Measurements from ENCODE around the gene MSANTD2.
A peak's percentile ranks its signal among the peaks of the same experiment; 100 is the strongest.

The MSANTD2 gene

DNA sequence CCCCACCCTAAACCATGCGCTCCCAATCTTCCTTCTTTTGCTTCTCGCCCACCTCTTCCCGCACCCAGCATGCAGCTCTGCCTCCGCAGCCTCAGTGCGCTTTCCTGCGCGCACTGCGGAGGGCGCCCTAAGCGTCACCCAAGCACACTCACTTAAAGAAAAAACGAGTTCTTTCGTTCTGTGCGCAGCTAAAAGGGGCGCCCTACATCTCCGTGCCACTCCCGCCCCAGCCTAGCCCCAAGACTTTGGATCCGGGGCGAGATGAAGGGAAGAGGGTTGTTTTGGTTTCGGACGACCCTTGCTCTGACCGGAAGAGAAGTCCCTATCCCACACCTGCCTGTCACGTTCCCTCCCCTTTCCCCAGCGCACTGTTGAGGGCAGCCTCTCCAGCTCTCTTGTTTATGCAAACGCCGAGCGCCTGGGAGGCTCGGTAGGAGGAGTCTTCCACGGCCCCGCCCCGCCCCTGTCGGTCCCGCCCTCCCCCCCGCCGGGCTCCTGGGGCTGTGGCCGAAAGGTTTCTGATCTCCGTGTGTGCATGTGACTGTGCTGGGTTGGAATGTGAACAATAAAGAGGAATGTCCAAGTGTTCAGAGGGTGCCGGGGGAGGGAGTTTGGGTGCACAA lies 53.5 kb downstream of the MSANTD2 start:
- Mint-ChIP-seq H3K27me3 (ENCODE audit: low read depth) (peaks cover 28% of the 10 kb centered on the region), H3K36me3 (ENCODE audit: low read depth) (peaks cover 1% of the 10 kb centered on the region), H3K4me3 (peak overlapping the region; percentile 97), H3K4me1 (ENCODE audit: low read depth) (peaks cover 16% of the 10 kb centered on the region), H3K27ac (peak overlapping the region; percentile 94), H3K9me3 (no peaks in the 10 kb centered on the region)

DNA sequence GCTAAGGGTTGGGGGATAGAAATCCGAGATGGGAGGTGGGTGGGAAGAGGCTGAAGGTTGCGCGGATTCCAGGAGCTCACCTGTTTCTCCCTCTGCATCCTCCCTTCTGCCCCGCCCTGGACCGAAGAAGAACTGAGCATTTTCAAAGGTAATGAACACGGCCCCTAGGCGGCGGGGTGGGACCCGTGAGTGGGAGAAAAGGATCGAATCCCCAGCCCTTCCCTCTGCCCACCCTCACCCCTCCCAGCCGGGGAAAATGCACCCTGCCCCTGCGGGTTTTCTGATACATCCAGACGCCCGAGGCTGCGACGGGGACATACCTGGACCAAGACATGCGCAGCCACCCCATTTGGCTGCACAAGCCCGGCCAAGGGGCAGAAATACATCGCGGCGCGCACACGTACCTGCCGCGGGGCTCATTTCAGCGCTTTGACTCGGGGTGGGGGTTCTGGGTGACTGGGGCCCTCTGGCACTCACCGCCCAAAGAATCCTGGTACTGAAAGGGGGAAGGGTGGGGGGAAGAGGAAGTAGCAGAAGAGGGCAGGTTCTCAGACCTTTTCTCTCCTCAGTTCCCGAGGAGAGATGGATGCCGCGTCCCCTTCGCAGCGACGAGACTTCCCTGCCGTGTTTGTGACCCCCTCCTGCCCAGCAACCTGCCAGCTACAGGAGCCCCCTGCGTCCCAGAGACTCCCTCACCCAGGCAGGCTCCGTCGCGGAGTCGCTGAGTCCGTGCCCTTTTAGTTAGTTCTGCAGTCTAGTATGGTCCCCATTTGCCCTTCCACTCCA lies 54.2 kb downstream of the MSANTD2 start:
- Mint-ChIP-seq H3K27me3 (ENCODE audit: low read depth) (peaks cover 35% of the 10 kb centered on the region), H3K36me3 (ENCODE audit: low read depth) (peaks cover 1% of the 10 kb centered on the region), H3K4me3 (peak overlapping the region; percentile 97), H3K9me3 (no peaks in the 10 kb centered on the region), H3K4me1 (ENCODE audit: low read depth) (peaks cover 16% of the 10 kb centered on the region), H3K27ac (peak overlapping the region; percentile 94)

DNA sequence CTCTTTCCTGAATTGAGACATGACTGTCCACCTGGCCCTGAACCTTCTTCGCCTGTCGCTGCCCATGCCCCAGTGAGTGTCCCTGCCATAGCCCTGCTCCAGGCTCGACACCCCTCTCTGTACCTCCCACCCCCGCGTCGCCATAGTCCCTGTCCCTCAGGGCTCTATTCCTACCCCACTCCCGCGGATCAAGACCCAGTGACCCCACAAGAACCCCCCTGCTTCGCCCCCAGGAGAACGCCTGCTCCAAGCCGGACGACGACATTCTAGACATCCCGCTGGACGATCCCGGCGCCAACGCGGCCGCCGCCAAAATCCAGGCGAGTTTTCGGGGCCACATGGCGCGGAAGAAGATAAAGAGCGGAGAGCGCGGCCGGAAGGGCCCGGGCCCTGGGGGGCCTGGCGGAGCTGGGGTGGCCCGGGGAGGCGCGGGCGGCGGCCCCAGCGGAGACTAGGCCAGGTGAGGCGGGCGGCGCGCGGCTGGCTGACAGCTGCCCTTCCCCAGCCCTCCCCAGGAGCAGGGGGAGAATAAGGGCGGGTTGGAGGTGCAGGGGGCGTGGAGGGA lies 54.9 kb downstream of the MSANTD2 start:
- H3K27ac Mint-ChIP-seq: no peak overlapping the region
- H3K4me1 Mint-ChIP-seq (ENCODE audit: low read depth): peaks cover 22% of the 10 kb centered on the region
- no peaks in the 10 kb centered on the region for H3K9me3 Mint-ChIP-seq
- H3K27me3 Mint-ChIP-seq (ENCODE audit: low read depth): peaks cover 42% of the 10 kb centered on the region
- peak overlapping the region; percentile 58 for H3K4me3 Mint-ChIP-seq
- H3K36me3 Mint-ChIP-seq (ENCODE audit: low read depth): peaks cover 1% of the 10 kb centered on the region

DNA sequence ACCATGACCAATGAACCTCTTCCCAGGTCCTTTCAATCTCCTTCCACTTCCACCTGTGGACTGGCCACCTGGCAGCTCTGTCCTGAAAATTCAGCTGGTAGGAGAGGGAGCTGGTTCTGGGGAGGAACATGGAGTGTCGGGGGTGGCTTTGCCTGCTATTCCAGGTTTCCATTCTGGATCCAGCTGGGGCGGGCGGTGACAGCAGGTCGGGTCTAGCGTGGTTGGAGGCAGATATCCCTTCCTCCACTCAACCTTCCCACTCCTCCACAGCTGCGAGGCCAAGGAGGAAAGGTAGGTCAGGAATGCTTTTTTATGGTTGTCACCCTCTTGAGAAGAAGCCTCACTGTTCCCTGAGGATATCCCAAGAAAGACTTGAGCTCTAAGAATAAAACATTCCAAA lies 57.2 kb downstream of the MSANTD2 start:
- no peaks in the 10 kb centered on the region for H3K9me3 Mint-ChIP-seq
- peaks cover 58% of the 10 kb centered on the region for H3K27me3 Mint-ChIP-seq (ENCODE audit: low read depth)
- H3K4me1 Mint-ChIP-seq (ENCODE audit: low read depth): peaks cover 28% of the 10 kb centered on the region
- H3K27ac Mint-ChIP-seq: no peak overlapping the region
- H3K4me3 Mint-ChIP-seq: no peak overlapping the region
- peaks cover 1% of the 10 kb centered on the region for H3K36me3 Mint-ChIP-seq (ENCODE audit: low read depth)

DNA sequence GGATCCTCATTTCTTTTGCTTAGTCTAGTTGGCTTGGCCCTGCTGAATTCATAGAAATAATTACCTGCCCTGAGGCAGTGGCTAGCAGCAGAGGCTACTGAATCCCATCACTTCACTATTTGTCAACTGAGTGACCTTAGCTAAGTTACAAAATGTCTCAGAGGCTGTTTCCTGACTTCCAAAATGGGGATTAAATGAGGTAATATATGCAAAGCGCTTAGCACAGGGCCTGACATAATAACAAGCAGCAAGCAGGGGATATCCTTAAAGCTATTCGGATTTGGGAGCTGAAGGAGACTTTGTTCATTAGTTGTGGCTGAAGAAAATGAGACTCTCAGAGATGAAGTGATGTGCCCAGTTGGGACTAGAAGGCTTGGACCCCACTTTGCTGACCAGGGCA lies 57.7 kb downstream of the MSANTD2 start:
- Mint-ChIP-seq H3K9me3 (no peaks in the 10 kb centered on the region), H3K4me3 (no peak overlapping the region), H3K27ac (no peak overlapping the region), H3K27me3 (ENCODE audit: low read depth) (peaks cover 58% of the 10 kb centered on the region), H3K36me3 (ENCODE audit: low read depth) (peaks cover 1% of the 10 kb centered on the region), H3K4me1 (ENCODE audit: low read depth) (peaks cover 28% of the 10 kb centered on the region)

DNA sequence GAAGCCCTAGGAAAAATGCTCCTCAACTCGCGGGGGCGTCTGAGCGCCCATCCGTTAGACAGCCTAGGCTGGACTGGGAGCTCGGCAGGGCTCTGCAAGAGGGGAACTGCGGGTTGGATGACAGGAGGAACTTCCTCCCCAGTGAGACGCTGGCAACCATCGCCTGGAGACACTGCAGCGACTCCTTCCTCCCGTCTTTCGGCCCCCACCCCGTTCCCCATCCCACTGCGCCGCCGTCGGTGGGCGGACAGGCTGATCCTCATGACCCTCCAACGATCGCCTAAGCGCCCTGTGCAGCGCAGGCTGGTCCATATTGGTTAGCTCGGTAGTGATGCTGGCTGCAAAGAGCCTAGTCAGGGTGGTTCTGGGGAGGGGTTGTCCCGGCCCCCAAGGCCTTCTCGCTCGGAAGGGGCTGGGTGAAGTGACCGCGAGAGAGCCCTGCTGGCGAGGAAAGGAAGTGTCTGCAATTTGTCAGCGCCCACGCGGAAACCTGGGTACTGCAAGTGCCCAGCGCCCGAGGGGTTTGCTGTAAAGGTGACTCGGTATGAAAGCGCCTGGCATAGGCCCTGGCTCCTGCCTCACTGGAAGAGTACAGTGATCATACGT lies 59.8 kb downstream of the MSANTD2 start:
- H3K36me3 Mint-ChIP-seq (ENCODE audit: low read depth): no peaks in the 10 kb centered on the region
- peaks cover 65% of the 10 kb centered on the region for H3K27me3 Mint-ChIP-seq (ENCODE audit: low read depth)
- H3K27ac Mint-ChIP-seq: no peak overlapping the region
- peak overlapping the region; percentile 82 for H3K4me3 Mint-ChIP-seq
- peaks cover 22% of the 10 kb centered on the region for H3K4me1 Mint-ChIP-seq (ENCODE audit: low read depth)
- H3K9me3 Mint-ChIP-seq: no peaks in the 10 kb centered on the region

DNA sequence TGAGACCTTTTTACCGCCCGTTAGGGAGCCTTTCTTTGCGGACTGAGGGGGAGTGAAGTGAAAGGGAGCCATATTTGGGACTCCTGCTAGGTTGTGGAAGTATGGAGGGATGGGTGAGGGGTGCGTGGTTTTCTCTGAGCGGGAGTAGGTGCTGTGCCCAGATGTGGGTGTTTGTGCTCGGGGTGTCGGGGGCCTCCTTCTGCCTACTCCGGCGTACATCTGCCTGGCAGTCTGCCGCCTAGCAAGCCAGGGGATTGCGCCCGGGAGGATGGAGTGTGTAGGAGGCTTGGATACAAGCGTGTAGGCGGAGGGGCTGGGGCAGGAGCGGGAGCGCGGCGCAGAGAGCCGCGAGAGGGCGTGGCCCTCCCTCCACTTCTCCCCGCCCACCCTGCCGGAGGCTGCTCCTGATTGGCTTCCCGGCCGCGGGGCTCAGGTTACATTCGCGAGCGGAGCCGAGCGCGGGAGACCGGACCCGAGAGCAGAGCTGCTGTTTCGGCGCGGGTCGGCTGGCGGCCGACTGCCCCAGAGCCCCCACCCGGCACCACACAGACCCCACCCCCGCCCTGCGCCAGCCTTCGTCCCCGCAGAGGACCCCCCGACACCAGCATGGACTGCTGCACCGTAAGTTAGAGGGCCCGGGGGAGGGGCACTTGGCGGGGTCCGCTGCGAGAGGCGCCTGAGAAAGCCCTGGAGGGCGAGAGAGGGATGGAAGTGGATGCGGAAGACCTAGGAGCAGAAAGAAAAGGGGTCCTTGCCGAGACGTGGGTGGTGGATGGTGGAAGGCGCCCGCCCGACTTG lies 60.5 kb downstream of the MSANTD2 start, which contains the start of gene NRGN:
TSS of gene NRGN (plus strand) at position 464 of the 798 bp plus-strand sequence. CDS start at position 607, 143 bp downstream.
- peak within 1 kb of the TSS; percentile 39 for H3K27ac Mint-ChIP-seq
- H3K9me3 Mint-ChIP-seq: no peaks in the 10 kb centered on the region
- H3K27me3 Mint-ChIP-seq (ENCODE audit: low read depth): peaks cover 60% of the 10 kb centered on the region
- no peaks in the 10 kb centered on the region for H3K36me3 Mint-ChIP-seq (ENCODE audit: low read depth)
- H3K4me1 Mint-ChIP-seq (ENCODE audit: low read depth): peaks cover 19% of the 10 kb centered on the region
- H3K4me3 Mint-ChIP-seq: peak within 1 kb of the TSS; percentile 82

DNA sequence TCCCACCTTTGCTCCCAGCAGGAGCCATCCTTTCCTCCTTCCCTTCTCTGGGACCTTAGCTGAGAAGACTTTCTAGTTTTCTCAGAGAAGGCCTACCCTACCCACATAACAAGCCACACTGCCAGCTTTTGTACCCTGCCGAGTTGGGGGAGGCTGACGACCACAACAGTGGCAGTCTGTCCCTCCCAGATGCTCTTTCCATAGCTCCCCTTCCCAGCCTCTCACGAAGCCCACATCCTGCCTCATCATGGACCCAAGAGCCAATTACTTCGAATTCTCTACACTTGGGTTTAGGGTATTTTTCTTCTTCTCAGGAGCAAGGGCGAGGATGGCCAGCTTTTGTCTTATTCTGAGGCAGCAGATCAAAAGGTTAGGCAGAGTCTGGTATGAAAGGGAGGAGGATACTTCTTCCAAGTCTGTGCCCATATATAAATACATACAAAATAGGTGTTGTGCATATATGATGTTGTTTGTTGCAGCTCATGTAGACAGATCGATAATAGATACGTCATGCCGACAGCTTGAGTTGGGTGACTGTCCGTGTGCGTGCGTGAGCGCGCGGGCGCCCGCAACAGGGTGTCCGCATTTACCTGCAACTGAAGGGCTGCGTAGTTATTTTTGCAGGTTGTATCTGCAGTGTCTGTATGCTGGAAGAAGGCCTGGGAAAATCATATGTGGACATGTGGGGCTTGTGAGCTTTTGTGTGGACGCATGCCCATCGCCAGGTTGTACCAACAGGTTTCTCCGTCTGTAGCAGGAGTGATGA lies 61.3 kb downstream of the MSANTD2 start:
- H3K9me3 Mint-ChIP-seq: no peaks in the 10 kb centered on the region
- peak overlapping the region; percentile 82 for H3K4me3 Mint-ChIP-seq
- H3K27me3 Mint-ChIP-seq (ENCODE audit: low read depth): peaks cover 60% of the 10 kb centered on the region
- H3K4me1 Mint-ChIP-seq (ENCODE audit: low read depth): peaks cover 19% of the 10 kb centered on the region
- H3K36me3 Mint-ChIP-seq (ENCODE audit: low read depth): no peaks in the 10 kb centered on the region
- peak overlapping the region; percentile 39 for H3K27ac Mint-ChIP-seq

DNA sequence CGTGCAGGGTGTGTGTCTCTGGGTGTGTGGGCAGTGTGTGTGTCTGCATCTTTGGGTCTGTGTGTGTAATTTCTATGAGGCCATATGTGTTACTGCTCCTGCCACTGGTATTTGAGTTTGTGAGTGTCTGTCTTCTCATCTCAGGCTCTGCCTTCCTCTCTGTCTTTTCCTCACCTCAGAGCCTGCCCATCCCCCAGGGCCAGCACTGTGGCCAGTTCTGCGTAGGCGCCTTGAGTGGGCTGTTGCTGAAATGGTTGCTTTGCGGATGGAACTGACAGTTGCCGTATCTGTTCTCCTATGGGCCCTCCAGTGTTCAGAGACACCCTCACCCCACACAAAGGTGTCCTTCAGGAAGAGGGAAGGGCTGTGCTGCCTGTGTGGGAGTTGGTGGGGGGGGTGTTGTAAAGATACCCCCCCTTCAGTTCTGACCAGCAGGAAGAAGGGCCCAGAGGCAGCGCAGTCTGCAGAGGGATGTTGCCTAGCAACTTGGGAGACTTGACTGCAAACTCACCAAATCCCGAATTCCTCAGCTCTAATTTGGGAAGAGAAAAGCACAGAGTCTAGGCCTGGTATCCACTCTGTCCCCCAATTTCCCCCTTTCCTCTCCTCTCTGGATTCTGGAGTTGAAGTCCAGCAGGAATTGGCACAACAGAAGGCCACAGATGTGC lies 62.4 kb downstream of the MSANTD2 start:
- no peaks in the 10 kb centered on the region for H3K9me3 Mint-ChIP-seq
- no peak overlapping the region for H3K4me3 Mint-ChIP-seq
- no peak overlapping the region for H3K27ac Mint-ChIP-seq
- H3K4me1 Mint-ChIP-seq (ENCODE audit: low read depth): peaks cover 19% of the 10 kb centered on the region
- no peaks in the 10 kb centered on the region for H3K36me3 Mint-ChIP-seq (ENCODE audit: low read depth)
- peaks cover 54% of the 10 kb centered on the region for H3K27me3 Mint-ChIP-seq (ENCODE audit: low read depth)

DNA sequence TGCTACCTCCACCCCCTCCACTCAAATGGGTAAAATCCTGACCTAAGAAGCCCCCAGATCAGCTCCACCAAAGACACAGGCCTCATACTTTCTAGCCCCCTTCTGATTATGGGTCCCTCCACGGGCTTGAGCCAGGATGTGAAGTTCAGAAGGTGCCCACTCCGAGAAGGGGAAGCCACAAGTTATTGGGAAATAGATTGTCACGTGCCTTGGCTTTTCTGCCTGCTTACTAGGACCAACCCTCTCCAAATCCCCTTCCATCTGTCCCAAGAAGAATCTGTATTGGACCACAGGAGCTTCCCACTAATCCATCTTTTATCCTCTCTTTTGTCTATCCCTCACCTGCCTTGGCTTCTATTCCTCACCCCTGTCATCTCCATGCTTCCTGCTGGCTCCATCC lies 63.5 kb downstream of the MSANTD2 start:
- Mint-ChIP-seq H3K4me3 (no peak overlapping the region), H3K27me3 (ENCODE audit: low read depth) (peaks cover 45% of the 10 kb centered on the region), H3K9me3 (no peaks in the 10 kb centered on the region), H3K36me3 (ENCODE audit: low read depth) (no peaks in the 10 kb centered on the region), H3K27ac (no peak overlapping the region), H3K4me1 (ENCODE audit: low read depth) (peaks cover 19% of the 10 kb centered on the region)

DNA sequence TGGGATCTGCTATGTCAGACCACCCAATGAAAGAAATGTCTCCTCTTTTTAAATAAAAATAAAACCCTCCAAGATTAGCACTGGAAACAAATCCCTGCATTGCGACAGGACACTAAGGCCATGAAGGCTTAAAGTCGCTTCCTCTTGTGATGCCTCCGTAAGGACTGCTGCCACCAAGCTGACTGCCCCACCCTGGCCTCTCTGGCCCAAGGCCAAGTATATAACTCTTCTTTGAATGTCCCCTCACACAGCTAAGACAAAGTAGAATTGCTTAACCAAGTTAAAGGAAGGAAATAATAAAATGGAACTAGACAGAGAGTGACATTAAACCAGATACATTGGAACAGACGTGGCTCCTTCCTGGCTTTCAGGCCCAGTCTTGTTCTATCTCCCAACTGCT lies 68.0 kb downstream of the MSANTD2 start:
- peaks cover 3% of the 10 kb centered on the region for H3K4me1 Mint-ChIP-seq (ENCODE audit: low read depth)
- no peaks in the 10 kb centered on the region for H3K9me3 Mint-ChIP-seq
- no peaks in the 10 kb centered on the region for H3K36me3 Mint-ChIP-seq (ENCODE audit: low read depth)
- peaks cover 23% of the 10 kb centered on the region for H3K27me3 Mint-ChIP-seq (ENCODE audit: low read depth)
- no peak overlapping the region for H3K27ac Mint-ChIP-seq
- H3K4me3 Mint-ChIP-seq: no peak overlapping the region

DNA sequence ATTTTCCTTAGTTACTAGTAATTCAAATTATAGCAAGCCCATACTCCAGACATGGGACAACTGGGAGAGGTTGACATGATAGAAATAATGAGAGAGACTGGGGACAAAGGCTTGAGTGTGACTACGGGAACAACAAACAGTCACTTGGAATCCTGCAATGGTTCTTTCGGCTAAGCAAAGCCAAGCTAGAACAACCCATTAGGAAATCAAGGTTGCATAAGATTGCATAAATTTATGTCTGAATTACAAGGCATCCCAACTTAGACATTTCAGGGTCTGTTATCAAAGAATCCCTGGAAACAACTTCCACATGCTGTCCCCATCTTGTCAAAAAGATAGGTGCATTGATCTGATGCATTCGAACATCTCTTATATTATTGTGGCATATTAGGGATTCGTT lies 70.6 kb downstream of the MSANTD2 start:
- Mint-ChIP-seq H3K9me3 (no peaks in the 10 kb centered on the region), H3K27me3 (ENCODE audit: low read depth) (peaks cover 27% of the 10 kb centered on the region), H3K4me3 (no peak overlapping the region), H3K4me1 (ENCODE audit: low read depth) (peaks cover 3% of the 10 kb centered on the region), H3K27ac (no peak overlapping the region), H3K36me3 (ENCODE audit: low read depth) (no peaks in the 10 kb centered on the region)

DNA sequence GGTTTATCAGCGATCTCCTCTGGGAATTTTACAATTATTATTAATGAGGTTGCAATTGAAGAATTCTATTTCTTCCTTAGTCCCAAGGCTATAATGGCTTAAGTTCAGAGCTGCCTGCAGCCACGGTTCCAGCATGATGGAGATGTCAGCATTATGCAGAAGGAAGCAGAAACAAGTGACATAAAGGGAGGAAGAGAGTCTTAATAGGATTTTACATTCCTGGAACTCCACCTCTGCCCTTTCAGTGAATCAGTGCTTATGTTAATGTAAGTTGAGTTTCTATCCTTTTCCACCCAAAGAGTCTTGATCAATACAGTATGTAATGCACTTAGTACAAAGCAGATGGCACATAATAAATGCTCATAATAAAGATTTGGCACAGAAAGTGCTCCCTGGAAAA lies 72.1 kb downstream of the MSANTD2 start:
- Mint-ChIP-seq H3K27me3 (ENCODE audit: low read depth) (peaks cover 35% of the 10 kb centered on the region), H3K4me3 (no peak overlapping the region)

More for the DNA sequence above, 72.1 kb downstream of the MSANTD2 start:
- Mint-ChIP-seq H3K9me3 (no peaks in the 10 kb centered on the region), H3K4me1 (ENCODE audit: low read depth) (peaks cover 3% of the 10 kb centered on the region), H3K27ac (no peak overlapping the region), H3K36me3 (ENCODE audit: low read depth) (no peaks in the 10 kb centered on the region)
